NT2/D1 (cell line): ENCODE data around the gene METAP1.
"Not testable (repeated sequence)": the region's sequence is repeated elsewhere in the genome, so short reads cannot be mapped to it uniquely, and the experiment has no call there.

Source experiments
- DNase-seq: peaks from one replicate; pipeline ENCODE4 v3.0.0-alpha.2; 2011; ENCODE audit warnings: low read depth, low spot score
- H3K27me3 ChIP-seq: 2 replicates; pipeline ENCODE4 v1.6.0; 2011; ENCODE audit warnings: mild to moderate bottlenecking; ENCODE audit not compliant: insufficient read length, insufficient read depth
- H3K36me3 ChIP-seq: 2 replicates; pipeline ENCODE4 v1.6.1; 2011; ENCODE audit warnings: mild to moderate bottlenecking, low read length, mixed read lengths; ENCODE audit not compliant: insufficient read depth, insufficient read length
- H3K4me1 ChIP-seq: 2 replicates; pipeline ENCODE4 v1.5.1; 2011; ENCODE audit not compliant: insufficient read depth, insufficient read length
- H3K4me3 ChIP-seq: 2 replicates; pipeline ENCODE4 v1.5.1; 2011; ENCODE audit warnings: low read depth; ENCODE audit not compliant: insufficient read length
- H3K9ac ChIP-seq: 2 replicates; pipeline ENCODE4 v1.6.0; 2011; ENCODE audit warnings: low read depth; ENCODE audit not compliant: insufficient read length
- H3K9me3 ChIP-seq: 2 replicates; pipeline ENCODE4 v1.5.1; 2011; ENCODE audit warnings: mild to moderate bottlenecking, low read length; ENCODE audit not compliant: insufficient read depth
- SUZ12 ChIP-seq: IDR thresholded peaks from 2 replicates; pipeline ENCODE4 v1.6.1; 2011; ENCODE audit not compliant: insufficient read length, insufficient read depth; ENCODE audit errors: extremely low read depth
- YY1 ChIP-seq: IDR thresholded peaks from 2 replicates; pipeline ENCODE4 v1.6.1; 2011; ENCODE audit not compliant: insufficient read length, insufficient read depth
- ZNF274 ChIP-seq: IDR thresholded peaks from 2 replicates; pipeline ENCODE4 v1.6.1; 2011; ENCODE audit warnings: mild to moderate bottlenecking, low read depth, low read length

Gene METAP1

GRCh38 chr4:98977557-98977956, 18.0 kb upstream of the METAP1 start:
- Histone ChIP-seq H3K9me3 (no peaks in the 10 kb centered on the region), H3K4me3 (no peak overlapping the region), H3K27me3 (no peaks in the 10 kb centered on the region), H3K4me1 (no peaks in the 10 kb centered on the region), H3K9ac (no peak overlapping the region), H3K36me3 (no peaks in the 10 kb centered on the region)
- TF ChIP-seq YY1: no peak
- TF ChIP-seq SUZ12: no peak
- no peak for TF ChIP-seq ZNF274
- DNase-seq: no peak

GRCh38 chr4:98987720-98988119, 7.8 kb upstream of the METAP1 start:
- Histone ChIP-seq H3K9ac (no peak overlapping the region), H3K36me3 (no peaks in the 10 kb centered on the region), H3K4me1 (no peaks in the 10 kb centered on the region), H3K9me3 (peaks cover 2% of the 10 kb centered on the region; the same call in 1 of the 2 replicates), H3K4me3 (no peak overlapping the region), H3K27me3 (no peaks in the 10 kb centered on the region)
- no peak for DNase-seq
- TF ChIP-seq SUZ12 (no peak), ZNF274 (no peak), YY1 (no peak)

GRCh38 chr4:98992835-98993234, 2.7 kb upstream of the METAP1 start:
- not testable (repeated sequence) for H3K4me1 ChIP-seq, H3K9ac ChIP-seq, H3K4me3 ChIP-seq, DNase-seq, H3K27me3 ChIP-seq, H3K36me3 ChIP-seq
- peaks cover 14% of the 10 kb centered on the region; the same call in 1 of the 2 replicates for H3K9me3 ChIP-seq

- Histone ChIP-seq H3K9me3 (peaks cover 14% of the 10 kb centered on the region; the same call in 1 of the 2 replicates), H3K27me3 (no peaks in the 10 kb centered on the region), H3K36me3 (no peaks in the 10 kb centered on the region), H3K4me1 (no peaks in the 10 kb centered on the region), H3K9ac (no peak overlapping the region), H3K4me3 (no peak overlapping the region)
- TF ChIP-seq ZNF274 (no peak), YY1 (no peak), SUZ12 (no peak)
- no peak for DNase-seq
Measured at GRCh38 chr4:98993419-98994071, 2.0 kb upstream of the METAP1 start.

- no peaks in the 10 kb centered on the region for H3K27me3 ChIP-seq
- peaks cover 14% of the 10 kb centered on the region; the same call in 1 of the 2 replicates for H3K9me3 ChIP-seq
- no peaks in the 10 kb centered on the region for H3K36me3 ChIP-seq
- H3K4me1 ChIP-seq: no peaks in the 10 kb centered on the region
- TF ChIP-seq SUZ12 (no peak), YY1 (no peak), ZNF274 (no peak)
- H3K4me3 ChIP-seq: peak overlapping the region; percentile 39
- H3K9ac ChIP-seq: peak overlapping the region; percentile 61
- no peak for DNase-seq
Measured at GRCh38 chr4:98994474-98995182, 893 bp upstream of the METAP1 start.

- H3K4me3 ChIP-seq: peak overlapping the region; percentile 70
- no peaks in the 10 kb centered on the region for H3K27me3 ChIP-seq
- no peak for TF ChIP-seq ZNF274
- no peak for TF ChIP-seq SUZ12
- no peak for TF ChIP-seq YY1
- no peaks in the 10 kb centered on the region for H3K4me1 ChIP-seq
- DNase-seq: no peak
- H3K9ac ChIP-seq: peak overlapping the region; percentile 90
- H3K36me3 ChIP-seq: no peaks in the 10 kb centered on the region
- peaks cover 14% of the 10 kb centered on the region; the same call in 1 of the 2 replicates for H3K9me3 ChIP-seq
Measured at GRCh38 chr4:98996056-98996764, 689 bp downstream of the METAP1 start.

GRCh38 chr4:98996765-98997068, 1.2 kb downstream of the METAP1 start:
- no peak for TF ChIP-seq YY1
- no peak for TF ChIP-seq SUZ12
- TF ChIP-seq ZNF274: no peak
- no peaks in the 10 kb centered on the region for H3K27me3 ChIP-seq
- H3K36me3 ChIP-seq: no peaks in the 10 kb centered on the region
- H3K4me3 ChIP-seq: peak overlapping the region; percentile 70
- no peak for DNase-seq
- no peaks in the 10 kb centered on the region for H3K4me1 ChIP-seq
- H3K9me3 ChIP-seq: peaks cover 14% of the 10 kb centered on the region; the same call in 1 of the 2 replicates
- peak overlapping the region; percentile 90 for H3K9ac ChIP-seq
